IMR-90 (cell line): ENCODE results near the gene KLHDC9. TPM values are rescaled to one million over a fixed set of nuclear protein-coding genes. Genes with fewer than 3 reads are reported as not detected.

Experiments
- ATAC-seq: fragments of 200-7000 bp; cut with Tn5 transposase; 2 replicates; pipeline ENCODE4 v1.9.1; 2020; ENCODE audit warnings: low read depth, mild to moderate bottlenecking, moderate library complexity
- BruUV-seq: library from RNA; stranded (reverse); fragments of 400-500 nt; replicated peaks from 2 replicates; lab custom pipeline; 2021; lab: Mats Ljungman, UMichigan
- CTCF ChIA-PET: fragments of 300-600 bp; formaldehyde crosslinking; extraction: SDS; loops from one replicate; lab custom pipeline; 2021; ENCODE audit warnings: antibody characterized with exemption; lab: Yijun Ruan, JAX
- POLR2A ChIA-PET: fragments of 300-600 bp; sonication (Branson Sonifier 250); formaldehyde crosslinking; loops from one replicate; lab custom pipeline; 2022; ENCODE audit warnings: antibody characterized with exemption; ENCODE audit not compliant: unreplicated experiment; lab: Charles Lee
- DNase-seq: peaks from one replicate; pipeline ENCODE4 v3.0.0; 2013
- H2AFZ ChIP-seq: replicated peaks from 2 replicates; pipeline ENCODE3; 2013; ENCODE audit warnings: low read length, mild to moderate bottlenecking; ENCODE audit not compliant: poor library complexity
- H2AK5ac ChIP-seq: 2 replicates; pipeline ENCODE4 v1.6.1; 2013; ENCODE audit warnings: low read depth, low read length, inconsistent platforms
- H2AK9ac ChIP-seq: replicated peaks from 2 replicates; pipeline ENCODE3; 2013; ENCODE audit warnings: mild to moderate bottlenecking, low read depth, low read length, moderate library complexity; ENCODE audit not compliant: poor library complexity
- H2BK120ac ChIP-seq: 2 replicates; pipeline ENCODE4 v1.6.1; 2013; ENCODE audit warnings: low read depth, low read length, inconsistent platforms
- H2BK15ac ChIP-seq: 3 replicates; pipeline ENCODE4 v1.6.1; 2013; ENCODE audit warnings: low read depth, low read length, inconsistent platforms
- H2BK20ac ChIP-seq: 2 replicates; pipeline ENCODE4 v1.6.1; 2013; ENCODE audit warnings: low read depth, mild to moderate bottlenecking, inconsistent platforms, low read length, moderate library complexity
- H2BK5ac ChIP-seq: 2 replicates; pipeline ENCODE4 v1.6.1; 2013; ENCODE audit warnings: mild to moderate bottlenecking, low read depth, low read length, inconsistent platforms; ENCODE audit not compliant: poor library complexity, severe bottlenecking
- H3K14ac ChIP-seq: replicated peaks from 2 replicates; pipeline ENCODE4 v1.6.1; 2013; ENCODE audit warnings: low read depth, low read length, inconsistent platforms
- H3K18ac ChIP-seq: 2 replicates; pipeline ENCODE4 v1.6.1; 2013; ENCODE audit warnings: low read depth, low read length, control low read depth
- H3K23ac ChIP-seq: 2 replicates; pipeline ENCODE4 v1.6.1; 2013; ENCODE audit warnings: low read depth, low read length, inconsistent platforms
- H3K27ac ChIP-seq: 2 replicates; pipeline ENCODE4 v1.5.1; 2013; ENCODE audit warnings: mild to moderate bottlenecking, control low read depth, low read length; ENCODE audit not compliant: insufficient read depth
- H3K27me3 ChIP-seq: 2 replicates; pipeline ENCODE4 v1.6.1; 2013; ENCODE audit warnings: low read length; ENCODE audit not compliant: control insufficient read depth, insufficient read depth
- H3K36me3 ChIP-seq: 2 replicates; pipeline ENCODE4 v1.6.1; 2013; ENCODE audit warnings: low read length, mixed read lengths; ENCODE audit not compliant: control insufficient read depth, insufficient read depth
- H3K4ac ChIP-seq: 2 replicates; pipeline ENCODE4 v1.6.1; 2013; ENCODE audit warnings: low read depth, low read length, inconsistent platforms
- H3K4me1 ChIP-seq: 2 replicates; pipeline ENCODE4 v1.6.1; 2013; ENCODE audit warnings: low read length, mixed read lengths; ENCODE audit not compliant: control insufficient read depth, insufficient read depth
- H3K4me2 ChIP-seq: 2 replicates; pipeline ENCODE4 v1.6.1; 2013; ENCODE audit warnings: low read depth, mild to moderate bottlenecking, control low read depth, low read length, moderate library complexity
- H3K4me3 ChIP-seq: 2 replicates; pipeline ENCODE4 v1.5.1; 2013; ENCODE audit warnings: low read depth, mild to moderate bottlenecking, control low read depth, low read length, moderate library complexity; ENCODE audit not compliant: insufficient read depth
- H3K56ac ChIP-seq: 2 replicates; pipeline ENCODE4 v1.6.1; 2013; ENCODE audit warnings: low read length, inconsistent platforms; ENCODE audit not compliant: insufficient read depth; ENCODE audit errors: extremely low read depth
- H3K79me1 ChIP-seq, 2 experiments: 2 replicates each; pipeline ENCODE4 v1.6.1; 2013; ENCODE audit warnings: low read length in 2 of 2, inconsistent platforms in 1 of 2, low read depth in 1 of 2
- H3K9ac ChIP-seq: 2 replicates; pipeline ENCODE4 v1.6.1; 2013; ENCODE audit warnings: low read depth, low read length, control low read depth
- H3K9me1 ChIP-seq: 2 replicates; pipeline ENCODE4 v1.6.1; 2013; ENCODE audit warnings: low read length, inconsistent platforms; ENCODE audit not compliant: insufficient read depth
- H3K9me3 ChIP-seq: 2 replicates; pipeline ENCODE4 v1.6.1; 2013; ENCODE audit warnings: low read length; ENCODE audit not compliant: control insufficient read depth, insufficient read depth
- H4K20me1 ChIP-seq: 2 replicates; pipeline ENCODE4 v1.6.1; 2013; ENCODE audit warnings: low read length, inconsistent platforms; ENCODE audit not compliant: insufficient read depth
- H4K5ac ChIP-seq: 2 replicates; pipeline ENCODE4 v1.6.1; 2013; ENCODE audit warnings: mild to moderate bottlenecking, low read depth, low read length, control low read depth
- H4K8ac ChIP-seq, 2 experiments: 2 replicates each; pipeline ENCODE4 v1.6.1; 2013; ENCODE audit warnings: low read depth in 2 of 2, low read length in 2 of 2, control low read depth in 1 of 2, inconsistent platforms in 1 of 2
- H4K91ac ChIP-seq: 2 replicates; pipeline ENCODE4 v1.6.1; 2013; ENCODE audit warnings: low read depth, low read length, inconsistent platforms; ENCODE audit not compliant: insufficient read depth
- BHLHE40 ChIP-seq: fragments of 150-350 bp; IDR thresholded peaks from 2 replicates; pipeline ENCODE4 v1.6.1; 2016; ENCODE audit warnings: mild to moderate bottlenecking, low read depth, low read length
- CEBPB ChIP-seq: IDR thresholded peaks from 2 replicates; pipeline ENCODE4 v1.6.1; 2012; ENCODE audit warnings: low read depth, low read length, improper control_type of control experiment
- CHD1 ChIP-seq: IDR thresholded peaks from 2 replicates; pipeline ENCODE4 v1.6.1; 2012; ENCODE audit warnings: low read depth, low read length, improper control_type of control experiment
- FOS ChIP-seq: fragments of 150-350 bp; IDR thresholded peaks from 2 replicates; pipeline ENCODE4 v1.6.1; 2016; ENCODE audit warnings: low read depth, low read length
- MAFK ChIP-seq: IDR thresholded peaks from 2 replicates; pipeline ENCODE4 v1.6.1; 2012; ENCODE audit warnings: low read depth, low read length, improper control_type of control experiment
- MAZ ChIP-seq: IDR thresholded peaks from 2 replicates; pipeline ENCODE4 v1.6.1; 2012; ENCODE audit warnings: low read depth, mild to moderate bottlenecking, low read length, improper control_type of control experiment, moderate library complexity, borderline replicate concordance
- MXI1 ChIP-seq: IDR thresholded peaks from 2 replicates; pipeline ENCODE4 v1.6.1; 2012; ENCODE audit warnings: low read depth, mild to moderate bottlenecking, low read length, moderate library complexity, borderline replicate concordance
- NFE2L2 ChIP-seq: fragments of 150-350 bp; IDR thresholded peaks from 2 replicates; pipeline ENCODE4 v1.6.1; 2016; ENCODE audit warnings: low read depth, mild to moderate bottlenecking, low read length
- POLR2A ChIP-seq: IDR thresholded peaks from 2 replicates; pipeline ENCODE4 v1.6.1; 2012; ENCODE audit warnings: mild to moderate bottlenecking, low read depth, low read length
- RAD21 ChIP-seq: IDR thresholded peaks from 2 replicates; pipeline ENCODE4 v1.6.1; 2012; ENCODE audit warnings: low read length, improper control_type of control experiment
- RCOR1 ChIP-seq: IDR thresholded peaks from 2 replicates; pipeline ENCODE4 v1.6.1; 2012; ENCODE audit warnings: mild to moderate bottlenecking, low read length, improper control_type of control experiment; ENCODE audit not compliant: insufficient replicate concordance
- RFX5 ChIP-seq: IDR thresholded peaks from 2 replicates; pipeline ENCODE4 v1.8.0; 2012; ENCODE audit warnings: low read depth, mild to moderate bottlenecking, low read length, moderate library complexity
- SMC3 ChIP-seq: fragments of 150-350 bp; IDR thresholded peaks from 2 replicates; pipeline ENCODE4 v1.6.1; 2016; ENCODE audit warnings: low read depth, mild to moderate bottlenecking, antibody characterized with exemption, low read length, moderate library complexity
- WGBS, 2 experiments: methylation state at CpG; one replicate each; pipeline versions ENCODE4 v1.1.5 to v1.1.7; 2013; ENCODE audit warnings: missing lambda C conversion rate in 2 of 2; ENCODE audit not compliant: insufficient read length in 1 of 2; ENCODE audit errors: extremely low coverage in 2 of 2; 5-methylcytosine and 5-hydroxymethylcytosine counted together
- dilution Hi-C: fragments of 300-500 bp; cut with HindIII; formaldehyde crosslinking; loops from one replicate; pipeline ENCODE4 v1.14.3; 2018; ENCODE audit warnings: low sequenced_read_pairs; ENCODE audit not compliant: unreplicated experiment
- in situ Hi-C: fragments of 300-500 bp; cut with MboI; formaldehyde crosslinking; loops from 3 replicates; pipeline ENCODE4 v1.14.3; 2019; ENCODE audit warnings: low sequenced_read_pairs, inconsistent platforms, mixed read lengths
- intact Hi-C: fragments of 100-400 bp; cut with micrococcal nuclease; formaldehyde crosslinking; loops from 2 replicates; pipeline ENCODE4 v1.10.0; 2022
- polyA plus RNA-seq, 3 experiments: library from polyadenylated mRNA; depleted of rRNA; stranded (reverse); fragments of >200 nt; gene quantifications; 2 replicates each; pipeline ENCODE4 v1.2.3, GENCODE V29; 2012; ENCODE audit warnings: low replicate concordance in 1 of 3
- total RNA-seq: library from RNA; depleted of rRNA; stranded (reverse); fragments of >200 nt; gene quantifications from 2 replicates; pipeline ENCODE4 v1.2.3, GENCODE V29; 2012
- TF ChIP-seq, protein P1 (sequence below): fragments of 150-350 bp; IDR thresholded peaks from 2 replicates; pipeline ENCODE4 v1.6.1; 2016; ENCODE audit warnings: low read depth, mild to moderate bottlenecking, low read length, moderate library complexity, borderline replicate concordance
- TF ChIP-seq, protein P2 (sequence below): conservative IDR thresholded peaks from 2 replicates; pipeline ENCODE4 v1.5.1; 2012; ENCODE audit warnings: mild to moderate bottlenecking, low read depth, low read length, improper control_type of control experiment
- TF ChIP-seq, protein P3 (sequence below): fragments of 150-350 bp; IDR thresholded peaks from 2 replicates; pipeline ENCODE4 v1.6.1; 2017; ENCODE audit warnings: mild to moderate bottlenecking, antibody characterized with exemption, low read length, low read depth

The KLHDC9 gene
- total and polyA plus RNA-seq, 2 of the 4 experiments (the other 2 are of a cell fraction), result 0.18 to 0.70 TPM

DNA sequence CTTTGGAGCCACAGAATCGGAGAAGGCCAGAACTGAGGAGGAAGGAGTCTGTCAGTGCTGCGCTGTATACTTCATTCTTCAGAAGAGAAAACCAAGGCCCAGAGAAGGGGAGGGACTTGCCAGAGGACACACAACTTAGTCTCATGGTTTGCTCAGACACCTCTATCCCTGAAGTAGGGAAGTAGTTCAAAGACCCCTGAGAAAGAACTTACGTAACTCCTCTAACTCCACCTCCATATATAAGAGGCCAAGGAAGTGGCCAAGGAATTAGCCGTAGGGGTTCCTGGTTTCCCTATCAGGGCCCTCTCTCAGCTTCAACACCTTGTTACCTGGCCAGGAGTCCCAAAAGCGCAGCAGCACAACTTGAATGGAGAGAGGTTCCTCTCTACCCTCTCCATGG is 8.2 kb upstream of the KLHDC9 start:
- Histone ChIP-seq H3K18ac (no peak overlapping the region), H2BK120ac (no peak overlapping the region), H4K20me1 (no peaks in the 10 kb centered on the region), H3K23ac (no peak overlapping the region), H2AK9ac (no peak overlapping the region), H4K8ac (no peak overlapping the region), H3K27me3 (no peaks in the 10 kb centered on the region), H3K4ac (no peak overlapping the region), H3K4me1 (peaks cover 14% of the 10 kb centered on the region), H3K79me1 (no peaks in the 10 kb centered on the region), H2AFZ (no peak overlapping the region), H3K4me2 (no peak overlapping the region), H3K56ac (no peak overlapping the region), H3K9me3 (no peaks in the 10 kb centered on the region), H2BK5ac (no peak overlapping the region), H4K5ac (no peak overlapping the region), H4K91ac (no peak overlapping the region), H2BK20ac (no peak overlapping the region), H3K27ac (no peak overlapping the region), H3K36me3 (no peaks in the 10 kb centered on the region), H3K14ac (no peak overlapping the region), H3K9me1 (peaks cover 16% of the 10 kb centered on the region), H2BK15ac (no peak overlapping the region), H3K9ac (no peak overlapping the region), H2AK5ac (no peak overlapping the region), H3K4me3 (no peak overlapping the region)
- no TSS peak for BruUV-seq
- CTCF ChIA-PET, result no interaction called here
- intact Hi-C loops (no loop called here), dilution Hi-C loops (no loop called here), in situ Hi-C loops (no loop called here)
- POLR2A ChIA-PET, result no interaction called here
- TF ChIP-seq RAD21, result no peak
- no peak for TF ChIP-seq SMC3
- TF ChIP-seq CHD1, result no peak
- no peak for TF ChIP-seq FOS
- TF ChIP-seq, protein P1, sequence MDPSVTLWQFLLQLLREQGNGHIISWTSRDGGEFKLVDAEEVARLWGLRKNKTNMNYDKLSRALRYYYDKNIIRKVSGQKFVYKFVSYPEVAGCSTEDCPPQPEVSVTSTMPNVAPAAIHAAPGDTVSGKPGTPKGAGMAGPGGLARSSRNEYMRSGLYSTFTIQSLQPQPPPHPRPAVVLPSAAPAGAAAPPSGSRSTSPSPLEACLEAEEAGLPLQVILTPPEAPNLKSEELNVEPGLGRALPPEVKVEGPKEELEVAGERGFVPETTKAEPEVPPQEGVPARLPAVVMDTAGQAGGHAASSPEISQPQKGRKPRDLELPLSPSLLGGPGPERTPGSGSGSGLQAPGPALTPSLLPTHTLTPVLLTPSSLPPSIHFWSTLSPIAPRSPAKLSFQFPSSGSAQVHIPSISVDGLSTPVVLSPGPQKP, result no peak
- no peak for TF ChIP-seq MXI1
- no peak for TF ChIP-seq NFE2L2
- TF ChIP-seq MAZ, result no peak
- TF ChIP-seq POLR2A, result no peak
- no peak for TF ChIP-seq RFX5
- TF ChIP-seq, protein P2, sequence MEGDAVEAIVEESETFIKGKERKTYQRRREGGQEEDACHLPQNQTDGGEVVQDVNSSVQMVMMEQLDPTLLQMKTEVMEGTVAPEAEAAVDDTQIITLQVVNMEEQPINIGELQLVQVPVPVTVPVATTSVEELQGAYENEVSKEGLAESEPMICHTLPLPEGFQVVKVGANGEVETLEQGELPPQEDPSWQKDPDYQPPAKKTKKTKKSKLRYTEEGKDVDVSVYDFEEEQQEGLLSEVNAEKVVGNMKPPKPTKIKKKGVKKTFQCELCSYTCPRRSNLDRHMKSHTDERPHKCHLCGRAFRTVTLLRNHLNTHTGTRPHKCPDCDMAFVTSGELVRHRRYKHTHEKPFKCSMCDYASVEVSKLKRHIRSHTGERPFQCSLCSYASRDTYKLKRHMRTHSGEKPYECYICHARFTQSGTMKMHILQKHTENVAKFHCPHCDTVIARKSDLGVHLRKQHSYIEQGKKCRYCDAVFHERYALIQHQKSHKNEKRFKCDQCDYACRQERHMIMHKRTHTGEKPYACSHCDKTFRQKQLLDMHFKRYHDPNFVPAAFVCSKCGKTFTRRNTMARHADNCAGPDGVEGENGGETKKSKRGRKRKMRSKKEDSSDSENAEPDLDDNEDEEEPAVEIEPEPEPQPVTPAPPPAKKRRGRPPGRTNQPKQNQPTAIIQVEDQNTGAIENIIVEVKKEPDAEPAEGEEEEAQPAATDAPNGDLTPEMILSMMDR, result no peak
- TF ChIP-seq, protein P3, sequence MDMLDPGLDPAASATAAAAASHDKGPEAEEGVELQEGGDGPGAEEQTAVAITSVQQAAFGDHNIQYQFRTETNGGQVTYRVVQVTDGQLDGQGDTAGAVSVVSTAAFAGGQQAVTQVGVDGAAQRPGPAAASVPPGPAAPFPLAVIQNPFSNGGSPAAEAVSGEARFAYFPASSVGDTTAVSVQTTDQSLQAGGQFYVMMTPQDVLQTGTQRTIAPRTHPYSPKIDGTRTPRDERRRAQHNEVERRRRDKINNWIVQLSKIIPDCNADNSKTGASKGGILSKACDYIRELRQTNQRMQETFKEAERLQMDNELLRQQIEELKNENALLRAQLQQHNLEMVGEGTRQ, result no peak
- TF ChIP-seq MAFK, result no peak
- no peak for TF ChIP-seq BHLHE40
- no peak for TF ChIP-seq RCOR1
- no peak for TF ChIP-seq CEBPB
- no peak for ATAC-seq
- DNase-seq, result no peak
- WGBS, 2 experiments, result 71% methylated on average over 1 of the region's 5 CpGs; no CpG with 5 or more reads in 1 of the 2 experiments
